Spleen (tissue), 7 donors: Measurements from ENCODE around the gene FBN3.

Experiments
- CTCF ChIP-seq, 11 experiments: fragments of 200-600 bp in 7 of 11; fragments of 450-650 bp in 4 of 11; sonication (generic) in 4 of 11; IDR thresholded peaks in 8 of 11; conservative IDR thresholded peaks in 3 of 11; 1 replicate in 7 of 11; 2 replicates in 4 of 11; pipeline versions ENCODE4 v1.4.0 to v1.8.0; 2016 to 2021; ENCODE audit warnings: antibody characterized with exemption in 11 of 11, inconsistent platforms in 4 of 11, mild to moderate bottlenecking in 1 of 11
- POLR2A ChIP-seq, 3 donors: fragments of 450-650 bp; IDR thresholded peaks; one replicate each; pipeline ENCODE4 v1.5.1; 2017; ENCODE audit warnings: antibody characterized with exemption in 3 of 3, mild to moderate bottlenecking in 1 of 3
- donor health status: DM: no; HTN: no; CAD: no; lungs with moderate emphysema.
- donor health status: DM: no; HTN: no; CAD: no.
- donor health status: DM: no; HTN: no; CAD: no.

- TF ChIP-seq CTCF (IDR thresholded peaks at IDR 0.05 in 8 of 11, conservative IDR thresholded peaks at IDR 0.05 in 3 of 11) (no peak), POLR2A (IDR thresholded peaks at IDR 0.05) (no peak)
These were observed 38.0 kb downstream of the FBN3 start for GRCh38 chr19:8111376-8111775.
